ENCODE results near the gene CCDC194. TPM values are rescaled to one million over a fixed set of nuclear protein-coding genes. Genes with fewer than 3 reads are reported as not detected.

CCDC194 gene
- polyA plus RNA-seq (ENCODE audit: insufficient read length), result not detected

- no peak for DNase-seq (ENCODE audit: low read depth)
These were observed at the start of gene CCDC194 for GRCh38 chr19:17393914-17394313. Gene CCDC194 (minus strand): TSS chr19:17394196. CDS start chr19:17394158, 38 bp downstream.

- DNase-seq (ENCODE audit: low read depth), result peak; percentile 82
These were observed 47.4 kb upstream of the CCDC194 start for GRCh38 chr19:17441241-17442021.

GRCh38 chr19:17436874-17437267 is 42.9 kb upstream of the CCDC194 start:
- DNase-seq (ENCODE audit: low read depth), result no peak

- no peak for DNase-seq (ENCODE audit: low read depth)
These were observed 42.3 kb upstream of the CCDC194 start for GRCh38 chr19:17436094-17436873.

DNA sequence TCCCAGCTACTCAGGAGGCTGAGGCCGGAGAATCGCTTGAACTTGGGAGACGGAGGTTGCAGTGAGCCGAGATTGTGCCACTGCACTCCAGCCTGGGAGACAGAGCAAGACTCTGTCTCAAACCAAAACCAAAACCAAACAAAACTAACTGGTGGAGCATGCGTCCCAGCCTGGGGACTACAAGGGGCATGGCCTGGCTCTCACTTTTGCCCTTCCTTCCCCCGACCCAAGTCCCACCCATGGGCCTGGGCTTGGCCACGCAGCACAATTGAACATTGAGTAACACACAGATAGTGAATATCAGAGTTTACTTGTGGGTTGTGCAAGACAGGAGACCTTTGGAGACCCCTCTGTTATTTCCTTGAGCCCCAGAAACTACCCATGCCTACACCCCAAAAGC is 41.2 kb upstream of the CCDC194 start:
- DNase-seq (ENCODE audit: low read depth), result no peak

DNA sequence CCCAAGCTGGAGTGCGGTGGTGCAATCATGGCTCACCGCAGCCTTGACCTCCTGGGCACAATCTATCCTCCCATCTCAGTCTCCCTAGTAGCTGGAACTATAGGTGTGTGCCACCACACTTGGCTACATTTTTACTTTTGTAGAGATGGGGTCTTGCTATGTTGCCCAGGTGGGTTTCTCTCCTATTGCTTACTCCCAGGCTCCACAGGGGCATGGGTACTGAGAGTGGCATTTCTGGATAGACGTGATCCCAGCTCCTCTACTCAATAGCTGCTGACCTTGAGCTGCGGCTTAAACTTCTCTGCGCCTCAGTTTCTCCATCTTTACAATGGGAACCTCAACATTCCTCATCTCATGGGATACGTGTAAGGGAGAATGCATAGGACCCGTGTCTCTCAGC is 37.4 kb upstream of the CCDC194 start:
- DNase-seq (ENCODE audit: low read depth), result no peak

DNA sequence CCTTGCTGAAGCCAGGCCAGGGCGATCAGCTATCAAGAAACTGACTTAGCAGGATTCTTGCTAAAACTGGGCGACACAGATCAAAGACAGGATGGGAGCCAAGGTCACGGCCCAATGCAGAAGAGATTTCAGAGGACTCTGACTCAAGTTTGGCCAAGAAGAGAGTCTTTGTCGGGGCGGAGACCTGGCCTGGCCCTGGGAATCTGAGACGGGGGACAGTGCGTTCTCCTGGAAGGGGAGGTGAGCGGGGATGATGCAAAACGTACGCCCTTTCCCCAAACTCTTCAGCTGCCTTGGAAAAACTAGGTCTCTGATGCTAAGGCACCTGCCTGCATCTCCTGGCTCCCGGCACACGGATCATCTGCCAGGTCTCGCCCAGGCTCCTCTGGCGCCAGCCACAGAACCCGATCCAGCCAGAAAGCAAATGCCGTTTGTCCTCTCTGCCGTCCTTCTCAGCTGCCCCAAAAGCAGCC is 35.7 kb upstream of the CCDC194 start:
- DNase-seq (ENCODE audit: low read depth), result no peak

DNA sequence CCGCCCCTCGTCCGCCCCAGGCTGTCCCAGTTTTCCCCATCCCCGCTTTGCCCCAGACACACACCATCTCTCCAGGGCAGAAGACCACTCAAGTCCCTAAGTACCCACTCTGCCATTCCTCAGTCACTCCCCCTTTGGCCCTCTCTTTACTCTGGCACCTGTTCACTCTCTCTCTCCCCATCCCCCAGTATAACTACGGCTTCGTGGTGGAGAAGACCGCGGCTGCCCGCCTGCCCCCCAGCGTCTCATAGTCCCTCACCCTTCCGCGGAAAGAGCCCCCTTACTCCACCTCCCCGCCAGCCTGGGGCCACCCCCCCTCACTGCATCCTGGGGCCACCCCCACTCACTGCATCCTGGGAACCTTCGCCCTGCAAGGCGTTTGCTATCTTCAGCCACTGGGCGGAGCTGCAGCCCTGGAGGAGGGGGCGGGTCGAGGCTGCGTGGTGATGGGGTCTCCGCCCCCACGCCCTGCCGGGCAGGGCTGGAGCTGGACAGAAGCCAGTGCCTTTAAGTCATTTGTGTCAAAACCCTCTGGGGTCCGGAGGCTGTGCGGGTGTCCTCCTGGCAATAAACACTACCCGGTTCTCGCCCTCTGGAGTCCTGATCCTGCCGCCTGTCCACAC is 30.9 kb upstream of the CCDC194 start:
- DNase-seq (ENCODE audit: low read depth), result no peak

GRCh38 chr19:17423429-17424208 is 29.6 kb upstream of the CCDC194 start:
- no peak for DNase-seq (ENCODE audit: low read depth)

GRCh38 chr19:17421942-17422341 is 27.9 kb upstream of the CCDC194 start:
- DNase-seq (ENCODE audit: low read depth), result no peak

GRCh38 chr19:17420475-17420924 is 26.5 kb upstream of the CCDC194 start:
- DNase-seq (ENCODE audit: low read depth), result no peak

GRCh38 chr19:17419621-17420474 is 25.9 kb upstream of the CCDC194 start, which contains the start of gene MVB12A:
Gene MVB12A (plus strand): TSS chr19:17420047. CDS start chr19:17420136, 89 bp downstream.
- peak; percentile 99 for DNase-seq (ENCODE audit: low read depth)

GRCh38 chr19:17419154-17419620 is 25.2 kb upstream of the CCDC194 start:
- DNase-seq (ENCODE audit: low read depth), result no peak

GRCh38 chr19:17418710-17419109 is 24.7 kb upstream of the CCDC194 start:
- no peak for DNase-seq (ENCODE audit: low read depth)

DNA sequence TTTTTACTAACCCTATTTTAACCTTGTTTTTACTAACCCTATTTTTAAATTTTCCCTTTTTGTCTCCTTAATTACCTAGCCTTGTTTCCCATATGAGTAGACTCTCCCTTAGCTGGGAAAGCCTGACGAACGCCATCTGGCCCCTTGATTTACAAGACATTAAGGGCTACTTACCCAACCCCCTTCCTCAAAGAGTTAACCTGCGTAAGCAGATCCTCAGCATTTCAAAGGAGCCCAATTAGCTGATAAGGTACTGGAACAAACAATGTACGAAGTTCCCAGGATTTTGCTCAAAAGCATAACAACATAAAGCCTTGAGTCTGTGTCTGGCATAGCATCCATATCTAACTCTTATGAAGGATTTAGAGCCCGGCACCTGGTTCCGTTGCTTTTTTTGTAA is 21.1 kb upstream of the CCDC194 start:
- DNase-seq (ENCODE audit: low read depth), result no peak

DNA sequence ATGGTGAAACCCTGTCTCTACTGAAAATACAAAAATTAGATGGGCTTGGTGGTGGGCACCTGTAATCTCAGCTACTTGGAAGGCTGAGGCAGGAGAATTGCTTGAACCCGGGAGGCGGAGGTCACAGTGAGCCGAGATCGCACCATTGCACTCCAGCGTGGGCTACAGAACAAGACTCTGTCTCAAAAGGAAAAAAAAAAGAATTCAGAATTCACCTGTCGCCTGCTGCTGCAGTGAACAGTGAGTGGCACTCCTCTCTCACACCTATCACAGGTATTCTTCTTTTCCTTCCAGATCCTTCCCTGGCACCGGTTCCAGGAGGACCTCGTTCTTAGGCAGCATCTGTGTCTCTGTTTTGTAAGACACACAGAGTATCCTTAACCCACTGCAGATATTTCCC is 20.1 kb upstream of the CCDC194 start:
- no peak for DNase-seq (ENCODE audit: low read depth)

DNA sequence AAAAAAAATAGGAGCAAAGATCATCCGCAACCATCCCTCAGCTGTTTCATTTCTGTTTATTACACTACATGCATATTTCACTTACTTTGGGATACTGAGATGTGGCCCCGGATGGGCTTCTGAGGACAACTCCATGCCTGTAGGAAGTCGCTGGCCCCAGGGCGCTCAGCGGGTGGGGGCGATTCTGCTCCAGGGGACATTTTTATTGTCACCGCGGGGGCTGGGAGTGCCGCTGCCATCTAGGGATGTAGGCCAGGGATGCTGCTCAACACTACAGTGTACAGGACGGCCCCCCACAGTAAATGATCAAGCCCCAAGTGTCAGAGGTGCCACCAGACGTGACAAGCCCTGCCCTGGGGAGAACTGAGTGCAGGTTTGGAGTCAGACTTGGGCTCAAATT is 17.8 kb upstream of the CCDC194 start:
- no peak for DNase-seq (ENCODE audit: low read depth)

- DNase-seq (ENCODE audit: low read depth), result no peak
These were observed 16.0 kb upstream of the CCDC194 start for GRCh38 chr19:17409990-17410389.

GRCh38 chr19:17406887-17407196 is 12.8 kb upstream of the CCDC194 start:
- DNase-seq (ENCODE audit: low read depth), result no peak
